GM12891 (cell line): Measurements from ENCODE around the gene BLTP2.
"Not testable (repeated sequence)": the region's sequence is repeated elsewhere in the genome, so short reads cannot be mapped to it uniquely, and the experiment has no call there.

ENCODE experiments used
- PAX5 ChIP-seq: IDR thresholded peaks from 2 replicates; pipeline ENCODE4 v1.6.1; 2011; ENCODE audit warnings: low read length, moderate library complexity, mild to moderate bottlenecking; ENCODE audit not compliant: insufficient read depth, severe bottlenecking
- POLR2A ChIP-seq: IDR thresholded peaks from 2 replicates; pipeline ENCODE4 v1.6.1; 2011; ENCODE audit warnings: low read depth, low read length, control low read depth
- POLR2AphosphoS5 ChIP-seq: IDR thresholded peaks from 2 replicates; pipeline ENCODE4 v1.6.1; 2011; ENCODE audit warnings: low read depth, low read length, control low read depth
- POU2F2 ChIP-seq: IDR thresholded peaks from 2 replicates; pipeline ENCODE4 v1.6.1; 2011; ENCODE audit warnings: low read depth, mild to moderate bottlenecking, control low read depth, low read length, moderate library complexity
- SPI1 ChIP-seq: IDR thresholded peaks from 2 replicates; pipeline ENCODE4 v1.6.1; 2011; ENCODE audit warnings: low read depth, low read length, control low read depth
- TAF1 ChIP-seq: IDR thresholded peaks from 2 replicates; pipeline ENCODE4 v1.6.1; 2011; ENCODE audit warnings: low read depth, low read length, control low read depth

GRCh38 chr17:28658342-28658741 lies 13.4 kb upstream of the BLTP2 start:
- TF ChIP-seq POLR2A, POLR2AphosphoS5, POU2F2, PAX5, SPI1, TAF1: not testable (repeated sequence)
